Measurements from ENCODE around the gene ZNF473.

The ZNF473 gene

GRCh38 chr19:49981603-49982593 lies 43.9 kb upstream of the ZNF473 start:
- Histone ChIP-seq H3K27ac (no peak overlapping the region), H3K36me3 (peaks cover 95% of the 10 kb centered on the region), H3K9me3 (no peaks in the 10 kb centered on the region), H3K27me3 (no peaks in the 10 kb centered on the region), H3K4me1 (ENCODE audit: control insufficient read depth in 1 of 2, insufficient read depth in 1 of 2, low read depth in 1 of 2, low read length in 1 of 2) (peaks cover 5 to 7% of the 10 kb centered on the region in 2 experiments), H3K4me3 (ENCODE audit: low read depth in 1 of 2, low read length in 1 of 2) (no peak overlapping the region)
- no peak for TF ChIP-seq CTCF (IDR thresholded peaks at IDR 0.05)

DNA sequence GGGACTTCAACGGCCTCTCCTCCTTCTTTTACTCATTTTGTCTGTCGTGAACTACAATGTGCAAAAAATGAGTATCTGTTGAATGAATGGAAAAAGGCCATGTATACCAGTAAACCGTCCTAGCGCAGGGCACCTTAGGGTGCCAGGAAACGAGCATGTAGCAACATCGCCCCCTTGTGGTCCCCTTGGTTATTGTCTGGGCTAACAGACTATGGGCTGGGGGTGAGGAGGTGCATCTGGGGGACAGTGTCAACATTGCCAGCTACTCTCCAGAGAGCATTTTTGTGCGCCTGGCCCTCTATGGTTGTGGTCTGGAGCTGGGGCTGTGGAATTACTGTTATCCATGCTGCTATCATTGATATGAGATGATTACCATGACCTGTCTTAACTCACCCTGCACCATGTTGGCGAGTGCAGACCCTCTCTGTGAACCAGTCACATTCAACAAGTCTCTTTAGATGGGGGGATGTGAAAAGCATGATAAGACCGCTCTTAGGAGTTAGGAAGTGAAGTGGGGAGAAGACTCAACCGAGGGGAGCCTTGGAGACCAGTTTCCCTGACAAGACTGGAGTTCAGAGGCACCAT lies 42.1 kb upstream of the ZNF473 start:
- H3K27me3 ChIP-seq: no peaks in the 10 kb centered on the region
- H3K4me3 ChIP-seq (ENCODE audit: low read depth in 1 of 2, low read length in 1 of 2): no peak overlapping the region
- H3K4me1 ChIP-seq (ENCODE audit: control insufficient read depth in 1 of 2, insufficient read depth in 1 of 2, low read depth in 1 of 2, low read length in 1 of 2): peaks cover 5 to 7% of the 10 kb centered on the region in 2 experiments
- no peaks in the 10 kb centered on the region for H3K9me3 ChIP-seq
- H3K27ac ChIP-seq: no peak overlapping the region
- peaks cover 95% of the 10 kb centered on the region for H3K36me3 ChIP-seq
- TF ChIP-seq CTCF (IDR thresholded peaks at IDR 0.05): peak; percentile 73

DNA sequence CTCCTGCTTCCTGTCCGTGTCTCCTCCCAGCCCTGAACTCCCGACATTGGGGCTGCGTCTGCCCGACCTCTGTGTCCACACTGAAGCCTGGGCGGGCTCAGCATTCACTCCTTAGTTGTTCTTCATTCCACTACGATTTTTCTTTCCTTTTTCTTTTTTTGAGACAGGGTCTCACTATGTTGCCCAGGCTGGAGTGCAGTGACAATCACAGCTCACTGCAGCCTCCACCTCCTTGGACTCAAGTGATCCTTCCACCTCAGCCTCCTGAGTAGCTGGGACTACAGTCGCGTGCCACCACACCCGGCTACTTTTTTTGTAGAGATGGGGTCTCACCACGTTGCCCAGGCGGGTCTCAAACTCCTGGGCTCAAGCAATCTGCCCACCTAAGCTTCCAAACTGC lies 41.3 kb upstream of the ZNF473 start:
- H3K36me3 ChIP-seq: peaks cover 95% of the 10 kb centered on the region
- no peak overlapping the region for H3K4me3 ChIP-seq (ENCODE audit: low read depth in 1 of 2, low read length in 1 of 2)

DNA sequence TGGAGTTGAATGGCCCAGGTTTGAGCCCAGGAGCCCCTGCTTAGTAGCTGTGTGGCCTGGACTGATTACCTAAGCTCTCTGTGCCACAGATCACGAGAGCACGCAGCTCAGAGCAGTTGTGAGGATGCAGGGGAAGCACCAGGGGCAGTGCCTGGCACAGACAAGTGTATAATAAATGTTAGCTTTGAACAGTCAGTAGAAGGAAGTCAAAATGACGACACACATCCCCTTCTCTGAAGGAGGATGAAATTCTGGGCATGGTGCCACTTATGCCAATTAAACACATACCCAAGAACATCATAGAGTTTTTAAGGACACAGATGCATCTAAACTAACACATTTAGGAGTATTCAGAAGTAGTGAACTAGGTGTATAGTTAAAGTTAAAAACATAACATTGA lies 39.9 kb upstream of the ZNF473 start:
- Histone ChIP-seq H3K27ac (no peak overlapping the region), H3K27me3 (no peaks in the 10 kb centered on the region), H3K36me3 (peaks cover 98% of the 10 kb centered on the region), H3K4me3 (ENCODE audit: low read depth in 1 of 2, low read length in 1 of 2) (no peak overlapping the region), H3K9me3 (no peaks in the 10 kb centered on the region), H3K4me1 (ENCODE audit: control insufficient read depth in 1 of 2, insufficient read depth in 1 of 2, low read depth in 1 of 2, low read length in 1 of 2) (peaks cover 5 to 7% of the 10 kb centered on the region in 2 experiments)
- TF ChIP-seq CTCF (IDR thresholded peaks at IDR 0.05): no peak

More for the DNA sequence above, 41.3 kb upstream of the ZNF473 start:
- TF ChIP-seq CTCF (IDR thresholded peaks at IDR 0.05): no peak
- Histone ChIP-seq H3K27ac (no peak overlapping the region), H3K9me3 (no peaks in the 10 kb centered on the region), H3K4me1 (ENCODE audit: control insufficient read depth in 1 of 2, insufficient read depth in 1 of 2, low read depth in 1 of 2, low read length in 1 of 2) (peaks cover 5 to 7% of the 10 kb centered on the region in 2 experiments), H3K27me3 (no peaks in the 10 kb centered on the region)

- Histone ChIP-seq H3K9me3 (no peaks in the 10 kb centered on the region), H3K36me3 (peaks cover 98% of the 10 kb centered on the region), H3K4me3 (ENCODE audit: low read depth in 1 of 2, low read length in 1 of 2) (no peak overlapping the region), H3K4me1 (ENCODE audit: control insufficient read depth in 1 of 2, insufficient read depth in 1 of 2, low read depth in 1 of 2, low read length in 1 of 2) (peaks cover 5 to 7% of the 10 kb centered on the region in 2 experiments), H3K27me3 (no peaks in the 10 kb centered on the region), H3K27ac (no peak overlapping the region)
- no peak for TF ChIP-seq CTCF (IDR thresholded peaks at IDR 0.05)
Observed at GRCh38 chr19:49986354-49986753, 39.5 kb upstream of the ZNF473 start.

Measured in neutrophil (primary cell).